AG04450 (cell line): ENCODE data around the gene ADAMTS6. TPM values are rescaled to one million over a fixed set of nuclear protein-coding genes. Genes with fewer than 3 reads are reported as not detected.

Experiments
- CTCF ChIA-PET: fragments of 300-600, 350-600 bp; formaldehyde crosslinking; extraction: SDS; loops from one replicate; lab custom pipeline; 2022; ENCODE audit warnings: antibody characterized with exemption, inconsistent platforms; lab: Charles Lee
- POLR2A ChIA-PET: fragments of 350-600 bp; formaldehyde crosslinking; extraction: SDS; loops from one replicate; lab custom pipeline; 2021; ENCODE audit warnings: antibody characterized with exemption, inconsistent platforms; lab: Yijun Ruan, JAX
- DNase-seq: peaks from one replicate; pipeline ENCODE4 v3.0.0-alpha.2; 2011; ENCODE audit warnings: low read depth, low spot score
- H3K27ac ChIP-seq: one replicate; pipeline ENCODE4 v1.5.1; 2012; ENCODE audit warnings: low read depth, low read length, control low read depth
- H3K27me3 ChIP-seq: one replicate; pipeline ENCODE4 v1.6.0; 2012; ENCODE audit warnings: low read length; ENCODE audit not compliant: control insufficient read depth, insufficient read depth
- H3K4me3 ChIP-seq: 2 replicates; pipeline ENCODE4 v1.5.1; 2011; ENCODE audit warnings: mild to moderate bottlenecking, low read depth, low read length, control low read depth
- H3K9me3 ChIP-seq: 2 replicates; pipeline ENCODE4 v1.5.1; 2012; ENCODE audit warnings: low read length; ENCODE audit not compliant: control insufficient read depth, insufficient read depth
- polyA plus RNA-seq: library from polyadenylated mRNA; depleted of rRNA; stranded (reverse); fragments of >200 nt; gene quantifications from 2 replicates; pipeline ENCODE4 v1.2.3, GENCODE V29; 2011
- TF ChIP-seq, protein P1 (sequence below): IDR thresholded peaks from 2 replicates; pipeline ENCODE4 v1.5.1; 2011; ENCODE audit warnings: low read depth, low read length, control low read depth, inconsistent platforms

The ADAMTS6 gene
- polyA plus RNA-seq, 1 experiment, result 22.5 TPM

DNA sequence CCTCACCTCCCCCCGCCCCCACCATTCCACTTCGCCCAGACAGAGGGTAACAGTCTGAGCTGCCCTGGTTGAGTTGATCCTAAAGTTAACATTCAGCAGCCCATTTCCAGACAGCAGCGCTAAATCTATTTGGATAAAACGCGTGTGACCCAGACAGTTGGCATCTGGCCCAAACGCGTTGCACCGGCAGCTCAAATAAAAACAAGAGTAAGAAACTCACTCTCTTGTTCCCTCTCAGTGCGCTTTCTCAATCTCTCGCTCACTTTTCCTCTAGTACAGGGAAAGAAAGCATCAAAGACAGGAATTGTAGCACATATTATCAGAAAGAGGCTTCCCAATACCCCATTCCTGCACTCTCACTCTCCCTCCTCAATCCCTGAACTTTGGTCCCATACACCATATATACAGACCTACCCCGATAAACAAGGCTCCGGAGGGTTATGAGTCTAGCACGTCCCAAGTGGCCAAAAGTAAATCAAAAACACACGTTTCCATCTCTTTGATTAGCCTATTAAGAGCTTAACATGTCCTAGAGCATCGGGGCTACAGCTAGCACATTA, 1.3 kb downstream of the ADAMTS6 start:
- peaks cover 2% of the 10 kb centered on the region; the same call in 1 of the 2 replicates for H3K9me3 ChIP-seq
- TF ChIP-seq, protein P1, sequence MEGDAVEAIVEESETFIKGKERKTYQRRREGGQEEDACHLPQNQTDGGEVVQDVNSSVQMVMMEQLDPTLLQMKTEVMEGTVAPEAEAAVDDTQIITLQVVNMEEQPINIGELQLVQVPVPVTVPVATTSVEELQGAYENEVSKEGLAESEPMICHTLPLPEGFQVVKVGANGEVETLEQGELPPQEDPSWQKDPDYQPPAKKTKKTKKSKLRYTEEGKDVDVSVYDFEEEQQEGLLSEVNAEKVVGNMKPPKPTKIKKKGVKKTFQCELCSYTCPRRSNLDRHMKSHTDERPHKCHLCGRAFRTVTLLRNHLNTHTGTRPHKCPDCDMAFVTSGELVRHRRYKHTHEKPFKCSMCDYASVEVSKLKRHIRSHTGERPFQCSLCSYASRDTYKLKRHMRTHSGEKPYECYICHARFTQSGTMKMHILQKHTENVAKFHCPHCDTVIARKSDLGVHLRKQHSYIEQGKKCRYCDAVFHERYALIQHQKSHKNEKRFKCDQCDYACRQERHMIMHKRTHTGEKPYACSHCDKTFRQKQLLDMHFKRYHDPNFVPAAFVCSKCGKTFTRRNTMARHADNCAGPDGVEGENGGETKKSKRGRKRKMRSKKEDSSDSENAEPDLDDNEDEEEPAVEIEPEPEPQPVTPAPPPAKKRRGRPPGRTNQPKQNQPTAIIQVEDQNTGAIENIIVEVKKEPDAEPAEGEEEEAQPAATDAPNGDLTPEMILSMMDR, result no peak
- peak overlapping the region; percentile 85 for H3K27ac ChIP-seq
- ChIA-PET CTCF (interaction anchor here (0.6 to 5.5 kb wide), 9 partner anchors 67 to 846 kb away, joined by 3 to 123 read pairs (median 4); no protein-coding TSS in a partner anchor), POLR2A (interaction anchor here (0.6 to 4.3 kb wide), 9 partner anchors 8 to 678 kb away, joined by 3 to 31 read pairs (median 5); no protein-coding TSS in a partner anchor)
- peak; percentile 83 for DNase-seq
- H3K4me3 ChIP-seq, result peak overlapping the region; percentile 68
- H3K27me3 ChIP-seq, result no peaks in the 10 kb centered on the region

DNA sequence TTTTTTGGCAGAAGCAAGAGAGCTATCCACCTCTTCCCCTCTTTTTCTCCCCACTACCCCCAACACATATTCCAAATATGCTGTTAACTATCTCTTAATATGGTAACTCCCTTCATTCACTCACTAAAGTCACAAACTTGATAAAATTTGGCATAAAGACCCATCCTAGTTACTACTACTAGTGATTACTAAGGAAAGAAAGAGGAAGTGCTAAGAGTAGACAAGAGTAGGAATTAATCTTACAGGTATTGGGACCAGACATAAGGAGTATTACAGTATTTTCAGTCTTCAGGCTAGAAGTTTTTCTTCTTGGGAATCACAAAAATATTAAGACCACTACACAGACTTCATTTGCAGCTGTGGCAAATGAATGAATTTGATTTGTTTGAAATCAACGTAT, 2.2 kb downstream of the ADAMTS6 start:
- Histone ChIP-seq H3K27me3 (no peaks in the 10 kb centered on the region), H3K4me3 (peak overlapping the region; percentile 68), H3K9me3 (no peaks in the 10 kb centered on the region), H3K27ac (no peak overlapping the region)
- ChIA-PET POLR2A (interaction anchor here (0.8 kb wide), 1 partner anchor 352 kb away, joined by 3 read pairs; no protein-coding TSS in a partner anchor), CTCF (interaction anchor here (1.0 kb wide), 1 partner anchor 669 kb away, joined by 6 read pairs; no protein-coding TSS in a partner anchor)
- DNase-seq, result no peak
- TF ChIP-seq, protein P1, result no peak

DNA sequence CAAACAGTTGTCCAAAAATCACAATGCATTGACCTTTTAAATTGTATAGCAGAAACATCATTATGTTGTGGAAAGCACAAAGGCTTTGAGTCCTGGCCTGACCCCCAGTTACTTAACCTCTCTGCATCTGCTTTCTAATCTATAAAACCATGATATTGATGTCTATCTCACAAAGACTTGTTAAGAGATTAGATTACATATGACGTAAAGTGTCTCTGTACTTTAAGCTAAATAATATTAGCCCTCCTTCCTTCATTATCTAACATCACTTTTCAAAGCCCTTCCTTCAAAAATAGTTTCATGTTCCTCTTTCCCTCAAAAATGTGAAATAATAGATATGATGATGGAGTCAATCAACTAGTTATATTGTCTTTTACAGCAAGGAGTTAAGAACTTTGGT, 3.4 kb downstream of the ADAMTS6 start:
- ChIA-PET CTCF (interaction anchor here (1.0 kb wide), 1 partner anchor 668 kb away, joined by 6 read pairs; no protein-coding TSS in a partner anchor), POLR2A (no interaction called here)
- Histone ChIP-seq H3K9me3 (no peaks in the 10 kb centered on the region), H3K27ac (no peak overlapping the region), H3K27me3 (no peaks in the 10 kb centered on the region), H3K4me3 (peak overlapping the region; percentile 68; the same call in 1 of the 2 replicates)
- TF ChIP-seq, protein P1, result no peak
- DNase-seq, result no peak

DNA sequence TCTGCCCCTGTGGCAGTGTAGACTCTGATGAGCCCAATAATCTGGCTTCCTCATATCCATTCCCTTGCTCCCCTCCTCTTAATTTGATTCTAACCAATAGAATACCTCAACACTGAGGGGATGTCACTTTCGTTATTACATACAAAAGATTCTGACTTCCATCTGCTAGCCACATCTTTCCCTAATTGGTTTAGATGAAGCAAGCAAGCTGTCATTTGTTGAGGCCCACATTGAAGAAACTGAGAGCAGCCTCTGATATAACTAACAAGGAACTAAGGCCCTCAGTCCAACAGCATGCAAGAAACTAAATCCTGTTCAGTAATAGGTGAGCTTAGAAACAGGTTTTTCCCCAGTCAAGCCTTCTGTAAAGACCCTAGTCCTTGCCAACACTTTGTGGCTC, 5.8 kb downstream of the ADAMTS6 start:
- Histone ChIP-seq H3K4me3 (no peak overlapping the region), H3K27ac (no peak overlapping the region), H3K9me3 (no peaks in the 10 kb centered on the region), H3K27me3 (no peaks in the 10 kb centered on the region)
- ChIA-PET CTCF (interaction anchor here (1.0 kb wide), 1 partner anchor 665 kb away, joined by 4 read pairs; no protein-coding TSS in a partner anchor), POLR2A (no interaction called here)
- no peak for DNase-seq
- TF ChIP-seq, protein P1, result no peak

DNA sequence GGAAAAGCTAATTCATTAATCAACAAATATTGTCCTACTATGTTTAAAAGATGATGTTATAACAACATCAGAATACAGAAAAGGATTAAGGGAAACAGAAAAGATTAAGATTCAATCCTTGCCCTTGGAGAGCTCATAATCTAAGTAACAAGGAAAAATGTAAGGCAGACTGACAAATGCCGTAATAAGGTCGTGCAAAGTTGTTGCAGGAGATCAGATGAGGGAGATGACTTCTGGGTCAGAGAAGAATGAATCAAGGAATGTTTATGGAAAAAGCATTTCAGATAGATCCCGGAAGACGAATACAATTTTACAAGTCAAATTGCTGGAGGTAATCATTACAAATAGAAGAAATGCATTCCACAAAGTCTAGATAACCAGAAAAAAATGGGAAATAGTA, 6.4 kb downstream of the ADAMTS6 start:
- ChIA-PET POLR2A (no interaction called here), CTCF (interaction anchor here (0.9 to 1.4 kb wide), 2 partner anchors 8 to 349 kb away, joined by 4 to 5 read pairs; no protein-coding TSS in a partner anchor)
- Histone ChIP-seq H3K27me3 (no peaks in the 10 kb centered on the region), H3K9me3 (no peaks in the 10 kb centered on the region), H3K27ac (no peak overlapping the region), H3K4me3 (no peak overlapping the region)
- DNase-seq, result no peak
- TF ChIP-seq, protein P1, result no peak
